Activated CD4-positive, alpha-beta T cell treated with anti-CD3 and anti-CD28 coated beads for 24 hours (primary cell): ENCODE data around the gene NPAT.
"Not testable (repeated sequence)": the region's sequence is repeated elsewhere in the genome, so short reads cannot be mapped to it uniquely, and the experiment has no call there.

Experiments used
- DNase-seq, 2 donors: peaks; one replicate each; pipeline ENCODE4 v3.0.0-alpha.2; 2020; ENCODE audit warnings: low read depth in 2 of 2

The NPAT gene

GRCh38 chr11:108218912-108219783 lies 3.3 kb downstream of the NPAT start:
- no peak for DNase-seq

- no peak for DNase-seq
Measured at GRCh38 chr11:108218455-108218854, 4.0 kb downstream of the NPAT start.

- no peak for DNase-seq
Measured at GRCh38 chr11:108216988-108217387, 5.5 kb downstream of the NPAT start.

GRCh38 chr11:108213784-108214183 lies 8.7 kb downstream of the NPAT start:
- DNase-seq: no peak

GRCh38 chr11:108210441-108210840 lies 12.0 kb downstream of the NPAT start:
- DNase-seq: no peak

- no peak for DNase-seq
Measured at GRCh38 chr11:108207683-108208060, 14.8 kb downstream of the NPAT start.

GRCh38 chr11:108206969-108207682 lies 15.3 kb downstream of the NPAT start:
- no peak for DNase-seq

- no peak for DNase-seq
Measured at GRCh38 chr11:108206171-108206570, 16.3 kb downstream of the NPAT start.

- no peak for DNase-seq
Measured at GRCh38 chr11:108204929-108205499, 17.4 kb downstream of the NPAT start.

- DNase-seq: no peak
Measured at GRCh38 chr11:108204376-108204775, 18.1 kb downstream of the NPAT start.

- no peak for DNase-seq
Measured at GRCh38 chr11:108203075-108203474, 19.4 kb downstream of the NPAT start.

- peak; percentile 41 to 60 for DNase-seq
Measured at GRCh38 chr11:108199446-108200321, 22.8 kb downstream of the NPAT start.

- DNase-seq: no peak
Measured at GRCh38 chr11:108198833-108199232, 23.6 kb downstream of the NPAT start.

GRCh38 chr11:108197351-108197750 lies 25.1 kb downstream of the NPAT start:
- DNase-seq: no peak

GRCh38 chr11:108196901-108197300 lies 25.5 kb downstream of the NPAT start:
- DNase-seq: no peak

GRCh38 chr11:108193725-108194124 lies 28.7 kb downstream of the NPAT start:
- no peak for DNase-seq

GRCh38 chr11:108177570-108177969 lies 44.9 kb downstream of the NPAT start:
- no peak for DNase-seq

GRCh38 chr11:108170184-108170583 lies 52.3 kb downstream of the NPAT start:
- no peak for DNase-seq

GRCh38 chr11:108167624-108168023 lies 54.8 kb downstream of the NPAT start:
- DNase-seq: no peak

- DNase-seq: not testable (repeated sequence)
Measured at GRCh38 chr11:108162878-108163277, 59.6 kb downstream of the NPAT start.

GRCh38 chr11:108160970-108161566 lies 61.4 kb downstream of the NPAT start:
- DNase-seq: no peak
